PFSK-1 (cell line): ENCODE data around the gene ATP10A.

ENCODE experiments used
- POLR2AphosphoS5 ChIP-seq: IDR thresholded peaks from 2 replicates; pipeline ENCODE4 v1.6.1; 2012; ENCODE audit warnings: low read depth, mild to moderate bottlenecking, control low read depth, low read length, moderate library complexity
- REST ChIP-seq, 2 experiments: IDR thresholded peaks; 2 replicates each; pipeline versions ENCODE4 v1.6.1 to v1.8.0; 2011 to 2012; ENCODE audit warnings: low read depth in 2 of 2, low read length in 2 of 2, control low read depth in 1 of 2, inconsistent platforms in 1 of 2, mild to moderate bottlenecking in 1 of 2, moderate library complexity in 1 of 2; ENCODE audit not compliant: insufficient read depth in 1 of 2

- TF ChIP-seq POLR2AphosphoS5 (no peak), REST (IDR thresholded peaks at IDR 0.05; ENCODE audit: insufficient read depth in 1 of 2, low read depth in 2 of 2, low read length in 2 of 2) (no peak)
These were observed 161.2 kb downstream of the ATP10A start for GRCh38 chr15:25701721-25702465.
